Astrocyte of the cerebellum (primary cell): Measurements from ENCODE around the gene AMFR.

ENCODE experiments used
- DNase-seq: peaks from one replicate; pipeline ENCODE4 v3.0.0-alpha.2; 2011; ENCODE audit warnings: low read depth
- H3K4me3 ChIP-seq: 2 replicates; pipeline ENCODE4 v1.5.1; 2011; ENCODE audit warnings: mild to moderate bottlenecking, low read depth, low read length, moderate library complexity
- in situ Hi-C: cut with HindIII; loops from 2 replicates; pipeline ENCODE4 v1.10.0; 2017; ENCODE audit warnings: low sequenced_read_pairs
- TF ChIP-seq, protein P1 (sequence below): IDR thresholded peaks from 2 replicates; pipeline ENCODE4 v1.5.1; 2012; ENCODE audit warnings: low read length, low read depth, moderate library complexity, mild to moderate bottlenecking; ENCODE audit errors: missing control alignments

The AMFR gene

DNA sequence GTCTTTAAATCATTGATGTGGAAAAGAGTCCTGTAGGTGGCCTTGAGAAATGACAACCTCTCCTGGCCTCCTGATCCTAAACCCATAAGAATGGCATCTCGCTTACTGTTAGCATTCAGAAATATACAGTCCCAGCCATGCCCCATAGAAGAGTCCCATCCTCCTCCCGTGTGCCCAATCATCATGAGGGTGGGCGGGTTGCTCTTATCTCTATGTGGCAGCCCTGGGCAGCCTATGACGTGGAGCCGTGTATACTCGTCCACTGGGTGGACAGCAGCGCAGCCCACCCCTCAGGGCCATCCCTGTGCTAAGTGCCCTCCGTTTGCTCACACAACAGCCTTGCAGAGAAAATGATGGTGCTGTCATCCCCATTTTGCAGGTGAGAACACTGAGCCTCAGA lies 105.3 kb downstream of the AMFR start:
- H3K4me3 ChIP-seq = no peak overlapping the region
- TF ChIP-seq, protein P1, sequence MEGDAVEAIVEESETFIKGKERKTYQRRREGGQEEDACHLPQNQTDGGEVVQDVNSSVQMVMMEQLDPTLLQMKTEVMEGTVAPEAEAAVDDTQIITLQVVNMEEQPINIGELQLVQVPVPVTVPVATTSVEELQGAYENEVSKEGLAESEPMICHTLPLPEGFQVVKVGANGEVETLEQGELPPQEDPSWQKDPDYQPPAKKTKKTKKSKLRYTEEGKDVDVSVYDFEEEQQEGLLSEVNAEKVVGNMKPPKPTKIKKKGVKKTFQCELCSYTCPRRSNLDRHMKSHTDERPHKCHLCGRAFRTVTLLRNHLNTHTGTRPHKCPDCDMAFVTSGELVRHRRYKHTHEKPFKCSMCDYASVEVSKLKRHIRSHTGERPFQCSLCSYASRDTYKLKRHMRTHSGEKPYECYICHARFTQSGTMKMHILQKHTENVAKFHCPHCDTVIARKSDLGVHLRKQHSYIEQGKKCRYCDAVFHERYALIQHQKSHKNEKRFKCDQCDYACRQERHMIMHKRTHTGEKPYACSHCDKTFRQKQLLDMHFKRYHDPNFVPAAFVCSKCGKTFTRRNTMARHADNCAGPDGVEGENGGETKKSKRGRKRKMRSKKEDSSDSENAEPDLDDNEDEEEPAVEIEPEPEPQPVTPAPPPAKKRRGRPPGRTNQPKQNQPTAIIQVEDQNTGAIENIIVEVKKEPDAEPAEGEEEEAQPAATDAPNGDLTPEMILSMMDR = no peak
- in situ Hi-C loops = no loop called here
- DNase-seq = no peak

DNA sequence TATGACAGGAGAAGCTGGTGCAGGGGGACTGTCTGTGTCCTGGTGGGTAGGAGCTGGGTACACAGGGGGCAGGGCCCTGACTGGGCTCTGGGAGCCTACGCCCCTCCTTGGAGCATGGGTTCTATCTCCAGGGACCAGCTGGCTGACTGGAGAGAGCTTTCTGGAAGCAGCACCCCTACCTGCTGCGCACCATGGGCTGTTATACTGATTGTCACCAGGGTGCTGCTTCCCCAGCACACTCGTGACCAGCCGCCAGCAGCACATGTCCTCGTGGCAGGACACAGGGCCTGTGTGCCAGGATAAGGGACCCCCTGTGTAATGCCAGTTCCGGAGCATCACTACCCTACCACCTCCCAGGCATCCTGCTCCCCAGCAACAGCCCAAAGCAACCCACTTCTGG lies 106.0 kb downstream of the AMFR start:
- no peak for DNase-seq
- no peak overlapping the region for H3K4me3 ChIP-seq
- TF ChIP-seq, protein P1 = no peak
- in situ Hi-C loops = no loop called here

DNA sequence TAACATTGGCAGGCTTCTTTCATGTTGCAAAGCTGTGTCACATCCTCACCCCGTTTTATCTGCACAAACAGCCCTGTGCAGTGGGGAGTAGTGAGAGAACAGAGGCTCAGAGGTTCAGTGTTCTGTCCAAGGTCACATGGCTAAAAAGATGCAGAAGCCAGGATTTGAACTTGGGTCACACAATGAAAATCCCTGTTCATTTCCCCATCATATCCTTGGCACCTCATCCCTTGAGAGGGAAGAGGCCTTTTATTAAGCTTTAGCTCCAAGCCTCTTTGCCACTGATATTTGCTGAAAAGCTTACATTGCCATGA lies 106.6 kb downstream of the AMFR start:
- in situ Hi-C loops = no loop called here
- no peak overlapping the region for H3K4me3 ChIP-seq
- DNase-seq = no peak
- TF ChIP-seq, protein P1 = no peak

DNA sequence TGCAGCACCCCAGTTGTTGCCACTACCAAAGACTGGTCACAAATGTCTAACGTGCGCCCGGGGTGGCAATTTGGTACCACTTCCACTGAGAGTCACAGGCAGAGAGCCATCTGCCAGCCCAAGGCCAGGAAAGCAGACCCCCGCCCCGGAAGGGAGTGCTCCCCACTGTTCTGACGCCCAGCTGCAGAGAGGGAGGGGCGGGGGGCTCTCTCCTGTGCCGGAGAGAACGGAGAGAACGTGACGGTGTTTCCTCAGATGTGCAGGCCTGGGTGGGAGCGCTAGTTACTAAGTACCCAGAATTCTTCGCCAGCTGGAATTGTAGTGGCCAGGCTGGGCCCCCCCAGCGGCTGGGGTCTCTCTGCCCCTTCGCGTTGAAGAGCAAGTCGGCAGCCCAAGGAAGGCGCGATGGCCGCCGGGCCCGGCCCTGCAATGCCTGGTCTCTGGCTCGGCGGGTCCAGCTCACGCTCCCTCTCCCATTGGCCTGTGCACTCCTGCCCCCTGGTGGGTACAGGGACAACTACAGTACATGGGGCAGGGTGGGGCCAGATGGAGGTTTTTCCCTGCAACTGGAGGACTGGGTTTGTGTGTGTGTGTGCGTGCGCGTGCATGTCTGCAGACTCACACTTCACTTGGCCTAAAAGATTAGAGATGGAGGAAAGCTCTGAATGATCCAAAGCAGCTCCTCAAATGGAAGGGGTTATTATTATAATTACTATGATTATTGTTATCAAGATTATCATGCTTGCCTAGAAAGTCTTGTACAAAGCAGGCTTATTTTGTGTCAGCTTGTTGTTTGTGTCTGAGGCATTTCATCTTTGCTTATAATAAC lies 107.1 kb downstream of the AMFR start:
- TF ChIP-seq, protein P1 = peak; percentile 88
- in situ Hi-C loops = no loop called here
- H3K4me3 ChIP-seq = peak overlapping the region; percentile 25
- DNase-seq = peak; percentile 45

DNA sequence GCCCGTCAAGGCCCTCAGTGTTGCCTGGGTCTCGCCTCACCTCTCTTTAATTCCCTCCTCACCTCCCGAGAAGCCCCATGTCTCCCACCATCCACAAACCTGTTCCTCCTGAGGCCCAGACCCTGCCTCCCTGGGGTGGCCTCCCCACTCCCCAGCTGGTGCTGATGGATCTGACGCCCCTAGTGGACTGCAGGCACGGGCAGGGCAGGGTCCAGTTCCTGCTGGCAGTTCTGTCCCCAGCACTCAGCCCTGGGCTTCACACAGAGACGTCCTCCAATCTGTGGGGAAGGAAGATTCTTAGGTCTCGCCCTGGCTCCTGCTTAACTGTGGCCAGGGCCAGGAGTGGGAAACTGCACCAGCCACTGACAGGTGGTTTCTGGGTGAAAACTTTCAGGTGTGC lies 108.8 kb downstream of the AMFR start:
- no peak for DNase-seq
- in situ Hi-C loops = no loop called here
- H3K4me3 ChIP-seq = no peak overlapping the region
- TF ChIP-seq, protein P1 = no peak

DNA sequence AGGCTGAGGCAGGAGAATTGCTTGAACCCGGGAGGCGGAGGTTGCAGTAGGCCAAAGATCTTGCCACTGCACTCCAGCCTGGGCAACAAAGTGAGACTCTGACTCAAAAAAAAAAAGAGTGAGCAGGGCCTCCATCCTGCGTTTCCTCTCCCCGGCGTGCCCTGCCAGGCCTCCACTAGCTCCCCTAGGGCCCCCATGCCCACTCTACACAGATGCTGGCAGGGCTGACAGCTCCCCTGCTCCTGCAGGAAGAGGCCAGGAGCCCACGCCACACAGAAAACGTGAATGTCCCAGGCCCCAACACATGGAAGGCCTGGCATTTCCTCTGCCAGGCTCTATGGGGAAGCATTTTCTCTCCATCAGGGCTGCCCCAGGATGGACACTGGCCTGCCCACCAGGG lies 109.4 kb downstream of the AMFR start:
- H3K4me3 ChIP-seq = no peak overlapping the region
- in situ Hi-C loops = no loop called here
- DNase-seq = no peak
- TF ChIP-seq, protein P1 = no peak
